K562 (cell line): ENCODE measurements around the gene MAST3. TPM values are rescaled to one million over a fixed set of nuclear protein-coding genes. Genes with fewer than 3 reads are reported as not detected.

Source experiments
- ATAC-seq: fragments of 200-7000 bp; cut with Tn5 transposase; 3 replicates; pipeline ENCODE4 v1.9.1; 2020; ENCODE audit warnings: moderate library complexity
- BruUV-seq: library from RNA; stranded (reverse); fragments of 400-500 nt; replicated peaks from 2 replicates; lab custom pipeline; 2021; lab: Mats Ljungman, UMichigan
- CTCF ChIA-PET: fragments of 300-600 bp; formaldehyde crosslinking; extraction: SDS; loops from one replicate; lab custom pipeline; 2021; ENCODE audit warnings: low intra/inter-chr PET ratio; lab: Yijun Ruan, JAX
- POLR2A ChIA-PET: fragments of 300-600, 350-650 bp; sonication (Branson Sonifier 250); formaldehyde crosslinking; extraction: SDS; loops from one replicate; lab custom pipeline; 2021; ENCODE audit warnings: antibody characterized with exemption, inconsistent platforms; lab: Yijun Ruan, JAX
- DNase-seq, 4 experiments: peaks; one replicate each; pipeline versions ENCODE4 v3.0.0 to v3.0.0-alpha.2; 2011 to 2018; ENCODE audit warnings: low spot score in 3 of 4, mixed read lengths in 3 of 4; ENCODE audit errors: extremely low read depth in 1 of 4
- FAIRE-seq: peaks from 2 replicates; lab custom pipeline; 2011; peaks lifted over from hg19 to GRCh38; lab: Jason Lieb, UNC
- H2AFZ ChIP-seq: 2 replicates; pipeline ENCODE4 v1.6.0; 2011; ENCODE audit warnings: low read depth, low read length, control low read depth, inconsistent platforms
- H3K27ac ChIP-seq: fragments of 200-600 bp; 3 replicates; pipeline ENCODE4 v1.8.0; 2011; ENCODE audit warnings: low read depth, mild to moderate bottlenecking, control low read depth, inconsistent platforms, low read length, moderate library complexity, mixed read lengths; ENCODE audit errors: extremely low read depth
- H3K27me3 ChIP-seq, 2 experiments: fragments of 300-600 bp in 1 of 2; 2 replicates in 1 of 2; 3 replicates in 1 of 2; pipeline versions ENCODE4 v1.6.0 to v1.8.0; 2011; ENCODE audit warnings: inconsistent platforms in 2 of 2, low read length in 2 of 2, mild to moderate bottlenecking in 1 of 2, mixed read lengths in 1 of 2, moderate library complexity in 1 of 2; ENCODE audit not compliant: control insufficient read depth in 2 of 2, insufficient read depth in 2 of 2
- H3K36me3 ChIP-seq: fragments of 300-600 bp; 3 replicates; pipeline ENCODE4 v1.8.0; 2011; ENCODE audit warnings: mild to moderate bottlenecking, low read length, inconsistent platforms; ENCODE audit not compliant: control insufficient read depth, insufficient read depth
- H3K4me1 ChIP-seq, 2 experiments: fragments of 200-600 bp in 1 of 2; replicated peaks in 1 of 2; 2 replicates in 1 of 2; 3 replicates in 1 of 2; pipeline versions ENCODE4 v1.5.1 to v1.8.0; 2011; ENCODE audit warnings: inconsistent platforms in 2 of 2, low read length in 2 of 2, mild to moderate bottlenecking in 1 of 2, mixed read lengths in 1 of 2, moderate library complexity in 1 of 2; ENCODE audit not compliant: control insufficient read depth in 2 of 2, insufficient read depth in 2 of 2
- H3K4me2 ChIP-seq: 2 replicates; pipeline ENCODE4 v1.6.1; 2011; ENCODE audit warnings: low read length, control low read depth, inconsistent platforms, mixed read lengths; ENCODE audit not compliant: insufficient read depth
- H3K4me3 ChIP-seq: fragments of 200-600 bp; sonication (generic), shearing (Covaris generic); 2 replicates; pipeline ENCODE4 v1.5.1; 2016; ENCODE audit warnings: control low read depth, inconsistent platforms
- H3K79me2 ChIP-seq: fragments of 200-600 bp; 3 replicates; pipeline ENCODE4 v1.8.0; 2011; ENCODE audit warnings: low read length, inconsistent platforms; ENCODE audit not compliant: control insufficient read depth, insufficient read depth
- H3K9ac ChIP-seq, 2 experiments: 2 replicates each; pipeline versions ENCODE4 v1.6.0 to v1.6.1; 2011; ENCODE audit warnings: low read depth in 2 of 2, low read length in 2 of 2, control low read depth in 1 of 2, inconsistent platforms in 1 of 2, mild to moderate bottlenecking in 1 of 2, mixed read lengths in 1 of 2; ENCODE audit not compliant: insufficient read depth in 1 of 2
- H3K9me1 ChIP-seq: one replicate; pipeline ENCODE4 v1.6.0; 2011; ENCODE audit warnings: inconsistent platforms, mild to moderate bottlenecking, low read length, moderate library complexity; ENCODE audit not compliant: control insufficient read depth, insufficient read depth
- H3K9me3 ChIP-seq: replicated peaks from 2 replicates; pipeline ENCODE4 v1.5.1; 2011; ENCODE audit warnings: low read depth, low read length, inconsistent platforms; ENCODE audit not compliant: control insufficient read depth, insufficient read depth
- H4K20me1 ChIP-seq: replicated peaks from 2 replicates; pipeline ENCODE4 v1.6.1; 2011; ENCODE audit warnings: low read length, inconsistent platforms, mixed read lengths; ENCODE audit not compliant: control insufficient read depth, insufficient read depth
- ATF2 ChIP-seq: sonication (generic); formaldehyde crosslinking; IDR thresholded peaks from 2 replicates; pipeline ENCODE4 v1.8.1; 2022; ENCODE audit warnings: missing genetic modification reagents
- CCNT2 ChIP-seq: IDR thresholded peaks from 2 replicates; pipeline ENCODE4 v1.6.1; 2011; ENCODE audit warnings: borderline replicate concordance, low read depth, mild to moderate bottlenecking, moderate library complexity, mixed read lengths, low read length; ENCODE audit not compliant: insufficient read length; ENCODE audit errors: extremely low read depth
- GATAD2A ChIP-seq: fragments of 450-650 bp; IDR thresholded peaks from 2 replicates; pipeline ENCODE4 v1.6.1; 2017
- ID3 ChIP-seq, 2 experiments: fragments of 250-450 bp in 1 of 2; fragments of 450-650 bp in 1 of 2; sonication (Bioruptor Pico) in 1 of 2; IDR thresholded peaks; 2 replicates each; pipeline versions ENCODE4 v1.6.1 to v1.8.0; 2016 to 2021; ENCODE audit warnings: mild to moderate bottlenecking in 2 of 2, moderate library complexity in 2 of 2, missing compliant biosample characterization in 1 of 2, missing genetic modification characterization in 1 of 2
- L3MBTL2 ChIP-seq: fragments of 450-650 bp; IDR thresholded peaks from 2 replicates; pipeline ENCODE4 v1.6.1; 2016; ENCODE audit warnings: mild to moderate bottlenecking, moderate library complexity
- RB1 ChIP-seq: fragments of 450-650 bp; IDR thresholded peaks from 2 replicates; pipeline ENCODE4 v1.6.1; 2017; ENCODE audit warnings: low read depth, mild to moderate bottlenecking
- REST ChIP-seq, 2 experiments: fragments of 450-650 bp; formaldehyde crosslinking in 1 of 2; IDR thresholded peaks; 2 replicates each; pipeline versions ENCODE4 v1.4.0 to v1.6.1; 2014 to 2020; ENCODE audit warnings: mild to moderate bottlenecking in 2 of 2, borderline replicate concordance in 1 of 2, low read depth in 1 of 2
- TBP ChIP-seq: optimal IDR thresholded peaks from 2 replicates; pipeline ENCODE3; 2011; ENCODE audit warnings: low read depth, low read length, improper control_type of control experiment
- ZBTB7A ChIP-seq: IDR thresholded peaks from 2 replicates; pipeline ENCODE4 v1.6.1; 2011; ENCODE audit warnings: low read depth, mild to moderate bottlenecking, low read length, moderate library complexity, borderline replicate concordance; ENCODE audit not compliant: control insufficient read depth
- ZNF143 ChIP-seq: sonication (generic); formaldehyde crosslinking; IDR thresholded peaks from 2 replicates; pipeline ENCODE4 v1.9.0; 2022; ENCODE audit warnings: mild to moderate bottlenecking, missing genetic modification reagents
- WGBS: fragments of 100-300 bp; shearing (Covaris generic); methylation state at CpG from one replicate; pipeline ENCODE4 v1.1.6; 2016; ENCODE audit warnings: low coverage, mixed read lengths; ENCODE audit not compliant: insufficient coverage; ENCODE audit errors: missing lambda C conversion rate; 5-methylcytosine and 5-hydroxymethylcytosine counted together
- in situ Hi-C: fragments of 300-500 bp; cut with MboI; formaldehyde crosslinking; loops from 4 replicates; pipeline ENCODE4 v1.15.0; 2018; ENCODE audit warnings: inconsistent platforms, mixed read lengths
- intact Hi-C: fragments of 100-400 bp; cut with micrococcal nuclease; formaldehyde crosslinking; loops from 2 replicates; pipeline ENCODE4 v1.14.2; 2022
- polyA plus RNA-seq, 8 experiments: library from polyadenylated mRNA; depleted of rRNA in 4 of 8; stranded (reverse) in 5 of 8; unstranded in 3 of 8; fragments of >200 nt; fragmentation: Nextera tagmentation in 2 of 8; fragmentation: Illumina TruSeq in 1 of 8; extraction: Ambion mirVana in 2 of 8; extraction: Trizol in 1 of 8; gene quantifications; 2 replicates each; pipeline versions ENCODE4 v1.2.1 to v1.2.3, GENCODE V29; 2011 to 2014; ENCODE audit warnings: inconsistent platforms in 1 of 8, missing spikeins in 1 of 8
- total RNA-seq, 7 experiments: library from RNA; depleted of rRNA in 6 of 7; stranded (reverse); fragments of >200 nt in 6 of 7; fragmentation: Illumina TruSeq in 2 of 7; extraction: Trizol in 2 of 7; gene quantifications; 2 replicates each; pipeline versions ENCODE4 v1.2.1 to v1.2.3, GENCODE V29; 2011 to 2021; ENCODE audit warnings: low replicate concordance in 1 of 7

Gene MAST3
- total and polyA plus RNA-seq, 9 of the 15 experiments (the other 6 are each of a cell fraction or from before 2014, with no cell fraction given) = 0.94 to 9.9 (median 2.4) TPM

- Histone ChIP-seq H3K4me1 (peaks cover 13 to 25% of the 10 kb centered on the region in 2 experiments; a peak in 4 of 5 replicates), H3K9ac (peak overlapping the region; percentile 80 to 91), H3K4me3 (peak overlapping the region; percentile 82), H3K27ac (peak overlapping the region; percentile 76), H4K20me1 (no peaks in the 10 kb centered on the region), H3K9me3 (no peaks in the 10 kb centered on the region), H3K36me3 (peaks cover 17% of the 10 kb centered on the region; the same call in 1 of the 3 replicates), H2AFZ (peak overlapping the region; percentile 75), H3K9me1 (no peaks in the 10 kb centered on the region), H3K79me2 (peaks cover 14% of the 10 kb centered on the region; the same call in 2 of the 3 replicates), H3K27me3 (no peaks in the 10 kb centered on the region), H3K4me2 (peak overlapping the region; percentile 85)
- ATAC-seq (peak; percentile 94), DNase-seq (peak; percentile 93 to 99 (median 98)), FAIRE-seq (peak; percentile 85)
- whole genome bisulfite sequencing = 2% methylated on average over 22 of the region's 86 CpGs
- CTCF ChIA-PET = interaction anchor here (0.6 kb wide), 1 partner anchor 131 kb away, joined by 3 read pairs; no protein-coding TSS in a partner anchor
- in situ Hi-C loops = no loop called here
- intact Hi-C loops = loop anchor here (10.0 kb wide), 1 partner anchor 207 kb away; the partner anchor contains the start of gene LSM4
- BruUV-seq = no TSS peak
- POLR2A ChIA-PET = interaction anchor here (0.7 to 1.3 kb wide), 5 partner anchors 8 to 35 kb away, joined by 3 to 5 read pairs (median 4); partner anchors contain the start of gene PIK3R2
- TF ChIP-seq ID3 (CRISPR knock-in tag; IDR thresholded peaks at IDR 0.05) (no peak), ID3 (tag; IDR thresholded peaks at IDR 0.05) (no peak), RB1 (peak; percentile 43), ZNF143 (CRISPR knock-in tag) (no peak), CCNT2 (peak; percentile 72), ATF2 (no peak), ZBTB7A (peak; percentile 69), TBP (peak; percentile 18), REST (IDR thresholded peaks at IDR 0.05; ENCODE audit: borderline replicate concordance) (peak; percentile 94), REST (CRISPR knock-in tag; IDR thresholded peaks at IDR 0.05; ENCODE audit: low read depth) (no peak), L3MBTL2 (peak; percentile 62; the same call in 1 of the 2 replicates), GATAD2A (no peak)
Observed at GRCh38 chr19:18117692-18118378, 20.3 kb downstream of the MAST3 start.
